Activated CD8-positive, alpha-beta memory T cell treated with anti-CD3 and anti-CD28 coated beads, Interleukin-2, amount 50 U/mL, for 24 hours (primary cell): ENCODE data around the gene CLK1.
"Not testable (repeated sequence)": the region's sequence is repeated elsewhere in the genome, so short reads cannot be mapped to it uniquely, and the experiment has no call there.

Experiments
- DNase-seq: peaks from one replicate; pipeline ENCODE4 v3.0.0-alpha.2; 2020; ENCODE audit errors: extremely low read depth

CLK1 gene

DNA sequence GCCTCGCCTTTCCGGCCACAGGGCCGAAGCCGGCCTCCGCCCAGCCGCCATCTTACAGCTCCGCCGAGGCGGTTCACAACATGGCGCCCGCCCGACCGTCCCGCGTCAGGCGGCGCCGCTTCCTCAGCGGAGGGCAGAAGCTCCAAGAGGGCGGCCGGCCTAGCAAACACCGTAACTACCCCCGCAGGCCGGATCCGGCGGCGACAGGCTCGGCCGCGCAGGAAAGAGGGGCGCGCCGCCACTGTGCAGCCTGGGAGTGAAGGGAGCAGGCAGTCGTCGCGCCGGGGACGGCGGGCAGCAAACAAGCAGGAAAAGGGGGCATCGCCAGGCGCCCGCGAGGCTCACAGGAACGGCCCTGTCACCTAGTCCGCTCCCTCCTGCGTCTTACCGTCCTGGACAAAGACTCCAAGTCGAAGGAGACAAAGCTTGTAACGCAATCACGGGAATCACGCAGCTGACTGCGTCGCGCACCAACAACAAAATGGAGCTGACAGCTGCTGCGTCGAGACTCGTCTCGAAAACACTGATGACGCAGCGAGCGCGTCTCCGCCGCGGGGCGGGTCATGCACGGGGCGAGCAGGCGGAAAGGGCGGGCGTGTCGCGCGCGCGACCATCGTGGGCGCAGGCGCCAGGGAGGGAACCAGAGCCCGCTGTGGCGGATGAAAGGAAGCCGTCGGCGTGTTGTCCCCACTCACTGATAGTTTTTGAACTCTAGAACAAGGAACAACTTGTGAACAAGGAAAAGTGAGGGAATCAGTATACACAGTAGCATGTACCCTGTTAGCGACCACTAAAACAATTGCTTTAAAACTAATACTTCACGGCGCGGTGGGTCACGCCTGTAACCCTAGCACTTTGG is at the start of gene CLK1:
CLK1 (minus strand) TSS at position 483 of the 859 bp plus-strand sequence. CDS start 2,796 bp downstream, outside the sequence.
- DNase-seq = peak; percentile 92

DNA sequence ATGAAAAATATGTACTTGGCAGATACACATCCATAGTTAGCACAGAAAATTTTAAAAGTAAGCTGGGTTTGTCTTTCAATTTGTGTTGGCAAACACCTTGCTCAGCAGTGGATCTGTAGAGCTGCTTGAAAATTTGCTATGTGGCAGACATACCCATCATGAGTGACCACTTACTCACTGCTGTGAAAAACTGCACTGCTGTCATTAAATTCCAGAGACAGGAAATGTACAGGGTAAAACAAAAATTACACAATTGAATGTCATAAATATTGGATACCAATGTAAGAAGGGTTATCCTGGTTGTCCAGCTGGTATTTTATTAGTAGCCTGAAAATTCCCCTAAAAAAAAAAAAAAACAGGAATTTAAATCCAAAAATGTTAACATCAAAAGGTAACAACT is 49.2 kb upstream of the CLK1 start:
- DNase-seq = no peak

- no peak for DNase-seq
Observed at GRCh38 chr2:200909958-200910357, 45.5 kb upstream of the CLK1 start.

GRCh38 chr2:200905618-200906296 is 41.3 kb upstream of the CLK1 start:
- no peak for DNase-seq

DNA sequence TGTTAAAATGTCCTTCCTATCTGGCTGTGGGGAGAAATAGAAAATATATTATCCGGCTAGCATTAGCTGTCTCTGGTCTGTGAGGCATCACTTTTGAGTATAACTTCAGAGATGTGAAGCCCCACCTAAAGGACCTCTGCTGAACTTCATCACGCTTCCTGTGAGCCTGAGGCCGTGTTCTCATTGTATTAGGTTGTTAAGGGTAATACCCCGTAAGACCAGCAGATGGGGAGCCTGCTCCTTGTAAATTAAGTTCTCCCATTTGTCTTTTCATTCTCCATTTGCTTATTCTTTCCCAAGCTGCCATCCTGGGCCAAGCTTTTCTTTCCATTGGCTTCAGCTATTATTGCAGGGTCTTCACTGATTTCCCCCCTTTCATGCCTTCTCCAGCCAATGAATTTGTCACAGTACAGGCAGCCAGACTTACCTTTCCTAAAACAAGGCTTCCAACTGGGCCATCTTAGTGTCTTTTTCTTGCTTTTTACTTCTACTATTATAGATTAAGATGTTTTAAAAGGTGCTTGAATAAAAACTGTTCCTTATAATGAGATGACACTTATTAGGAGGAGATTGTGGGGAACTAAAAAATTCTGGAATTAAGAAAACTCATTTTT is 37.1 kb upstream of the CLK1 start:
- peak; percentile 37 for DNase-seq

GRCh38 chr2:200899482-200899881 is 35.0 kb upstream of the CLK1 start:
- DNase-seq = no peak

- peak; percentile 96 for DNase-seq
Observed at GRCh38 chr2:200888704-200889625, 24.5 kb upstream of the CLK1 start, which contains the start of the genes NIF3L1 and PPIL3. Gene NIF3L1 (plus strand): TSS chr2:200889371. CDS start chr2:200891944, 2,573 bp downstream. Gene PPIL3 (minus strand): TSS chr2:200889077. CDS start chr2:200887615, 1,462 bp downstream.

DNA sequence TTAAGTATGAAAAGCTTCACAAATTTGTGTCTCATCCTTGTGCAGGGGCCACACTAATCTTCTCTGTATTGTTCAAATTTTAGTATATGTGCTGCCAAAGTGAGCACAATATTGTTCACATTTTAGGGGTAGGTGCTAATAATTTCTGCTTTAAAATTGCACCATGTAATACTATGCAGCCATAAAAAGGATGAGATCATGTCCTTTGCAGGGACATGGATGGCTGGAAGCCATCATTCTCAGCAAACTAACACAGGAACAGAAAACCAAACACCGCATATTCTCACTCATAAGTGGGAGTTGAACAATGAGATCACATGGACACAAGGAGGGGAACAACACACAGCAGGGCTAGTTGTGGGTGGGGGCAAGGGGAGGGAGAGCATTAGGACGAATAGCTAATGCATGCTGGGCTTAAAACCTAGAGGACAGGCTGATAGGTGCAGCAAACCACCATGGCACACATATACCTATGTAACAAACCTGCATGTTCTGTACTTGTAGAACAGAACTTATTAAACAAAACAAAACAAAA is 17.3 kb upstream of the CLK1 start:
- not testable (repeated sequence) for DNase-seq

DNA sequence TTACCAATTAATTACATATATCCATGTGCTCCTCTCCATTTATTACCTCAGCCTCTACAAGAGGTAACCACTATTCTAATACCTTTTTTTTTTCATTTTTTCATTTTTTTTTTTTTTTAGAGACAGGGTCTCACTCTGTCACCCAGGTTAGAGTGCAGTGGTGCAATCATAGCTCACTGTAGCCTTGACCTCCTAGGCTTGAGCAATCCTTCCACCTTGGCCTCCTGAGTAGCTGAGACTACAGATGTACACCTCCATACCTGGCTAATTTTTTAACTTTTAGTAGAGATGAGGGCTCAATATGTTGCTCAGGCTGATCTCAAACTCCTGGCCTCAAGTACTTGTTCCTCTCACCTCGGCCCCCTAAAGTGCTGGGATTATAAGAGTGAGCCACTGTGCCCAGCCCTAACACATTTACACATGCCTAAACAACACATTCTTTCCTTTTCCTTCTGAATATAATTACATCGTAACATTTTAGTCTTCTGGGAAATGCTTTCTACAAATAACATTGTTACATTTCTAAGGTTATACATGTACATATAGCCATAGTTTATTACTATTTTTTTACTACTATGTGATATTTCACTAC is 13.9 kb upstream of the CLK1 start:
- DNase-seq = no peak

GRCh38 chr2:200877443-200877842 is 13.0 kb upstream of the CLK1 start:
- no peak for DNase-seq

DNA sequence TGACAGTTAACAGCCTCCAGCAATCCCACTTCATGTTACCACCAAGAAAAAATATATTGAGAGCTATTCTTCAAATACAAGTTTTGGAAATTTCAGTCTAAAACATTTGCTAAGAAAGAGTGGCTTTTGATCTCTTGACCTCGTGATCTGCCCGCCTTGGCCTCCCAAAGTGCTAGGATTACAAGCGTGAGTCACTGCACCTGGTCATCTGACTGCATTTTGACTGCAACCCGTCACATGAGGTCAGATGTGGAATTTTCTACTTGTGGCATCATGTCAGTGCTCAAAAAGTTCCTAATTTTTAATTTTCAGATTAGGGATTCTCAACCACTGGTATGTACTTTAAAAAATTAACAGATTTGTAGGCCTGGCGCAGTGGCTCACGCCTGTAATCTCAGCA is 9.1 kb upstream of the CLK1 start:
- DNase-seq = no peak

GRCh38 chr2:200871151-200871550 is 6.7 kb upstream of the CLK1 start:
- no peak for DNase-seq

DNA sequence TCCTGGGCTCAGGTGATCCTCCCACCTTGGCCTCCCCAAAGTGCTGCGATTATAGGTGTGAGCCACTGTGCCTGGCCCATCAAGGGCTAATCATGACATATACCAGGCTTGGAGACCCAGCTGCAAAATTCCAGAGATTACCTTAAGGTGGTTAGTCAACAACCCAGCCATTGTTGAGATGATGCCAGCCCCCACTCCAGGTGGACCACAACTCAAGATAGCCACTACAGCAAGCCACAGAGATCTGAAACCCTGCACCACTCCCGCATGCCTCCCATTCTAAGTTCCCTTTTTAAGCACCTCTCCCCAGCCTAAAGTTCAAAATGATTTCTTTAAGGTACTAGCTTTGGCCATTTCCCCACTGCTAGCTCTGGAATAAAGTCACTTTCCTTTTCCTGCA is 4.6 kb upstream of the CLK1 start:
- no peak for DNase-seq

DNA sequence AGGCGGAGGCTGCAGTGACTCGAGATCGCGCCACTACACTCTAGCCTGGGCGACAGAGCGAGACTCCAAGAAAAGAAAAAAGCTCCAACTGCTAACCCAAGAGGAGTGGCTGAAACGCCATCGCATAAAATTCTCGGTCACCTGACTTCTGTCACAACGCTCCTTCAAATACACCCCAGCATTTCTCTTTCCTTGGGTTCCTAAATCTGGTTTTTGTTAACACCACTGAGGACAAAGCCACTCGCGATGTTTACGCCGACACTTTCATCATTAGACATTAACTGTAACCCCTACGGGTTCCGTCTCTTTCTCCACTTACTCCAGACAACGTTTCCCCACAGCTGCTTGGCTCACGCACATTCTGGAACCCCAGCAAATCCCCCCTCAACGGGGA is 679 bp downstream of the CLK1 start:
- DNase-seq = no peak

DNA sequence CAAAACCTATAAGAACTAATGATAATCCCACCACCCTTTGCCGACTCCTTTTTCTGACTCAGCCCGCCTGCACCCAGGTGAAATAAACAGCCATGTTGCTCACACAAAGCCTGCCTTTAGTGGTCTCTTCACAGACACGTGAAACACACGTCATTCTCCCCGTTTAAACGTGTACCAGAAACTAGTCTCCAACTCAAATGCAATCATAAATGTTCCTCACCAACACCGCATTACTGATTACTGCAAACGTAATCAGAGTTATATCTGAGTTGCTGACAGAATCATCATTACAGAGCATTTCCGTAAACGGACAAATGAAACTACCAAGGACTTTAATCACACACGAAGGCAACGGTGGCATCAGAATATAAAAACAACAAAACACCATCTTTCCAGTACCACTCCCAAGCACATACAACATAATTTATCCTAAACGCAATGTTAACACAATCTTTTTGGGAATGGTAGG is 1.9 kb downstream of the CLK1 start:
- DNase-seq = peak; percentile 51

DNA sequence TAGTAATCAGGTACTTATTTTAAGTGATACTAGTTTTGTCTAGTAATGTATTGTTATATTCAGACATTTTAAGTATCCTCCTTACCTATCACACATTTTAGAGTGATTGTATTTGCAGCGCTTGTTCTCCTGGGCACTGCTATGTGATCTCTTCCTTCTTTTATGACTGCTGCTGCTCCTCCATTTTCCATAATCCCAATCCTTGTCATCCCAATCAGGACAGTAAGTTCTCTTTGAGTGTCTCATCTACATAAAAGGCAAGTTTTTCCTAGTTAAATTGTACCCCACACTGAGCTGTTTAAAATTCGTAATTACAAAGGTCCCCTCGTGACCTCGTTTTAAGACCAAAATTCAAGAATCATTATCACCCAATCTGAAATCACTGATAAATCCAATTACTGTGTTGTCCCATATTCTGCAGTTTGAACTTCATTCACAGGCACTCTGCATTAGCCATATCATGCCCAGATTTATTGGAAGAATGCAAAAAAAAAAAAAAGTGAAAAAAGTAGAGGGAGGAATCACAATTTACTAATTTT is 2.8 kb downstream of the CLK1 start:
- DNase-seq = no peak

- no peak for DNase-seq
Observed at GRCh38 chr2:200860092-200860795, 4.2 kb downstream of the CLK1 start.

DNA sequence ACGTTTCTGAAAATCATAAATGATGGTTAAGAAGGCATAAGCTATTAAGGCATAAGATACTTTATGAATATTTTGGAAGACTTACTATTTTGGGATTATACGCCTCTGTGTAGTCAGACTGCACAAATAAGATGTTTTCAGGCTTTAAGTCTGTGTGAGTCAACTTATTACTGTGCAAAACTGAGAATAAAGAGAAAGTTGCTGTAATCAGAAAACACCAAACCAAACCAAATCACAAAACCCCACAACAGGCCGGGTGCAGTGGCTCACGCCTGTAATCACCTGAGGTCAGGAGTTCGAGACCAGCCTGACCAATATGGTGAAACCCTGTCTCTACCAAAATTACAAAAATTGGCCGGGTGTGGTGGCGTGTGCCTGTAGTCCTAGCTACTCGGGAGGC is 7.7 kb downstream of the CLK1 start:
- DNase-seq = no peak

DNA sequence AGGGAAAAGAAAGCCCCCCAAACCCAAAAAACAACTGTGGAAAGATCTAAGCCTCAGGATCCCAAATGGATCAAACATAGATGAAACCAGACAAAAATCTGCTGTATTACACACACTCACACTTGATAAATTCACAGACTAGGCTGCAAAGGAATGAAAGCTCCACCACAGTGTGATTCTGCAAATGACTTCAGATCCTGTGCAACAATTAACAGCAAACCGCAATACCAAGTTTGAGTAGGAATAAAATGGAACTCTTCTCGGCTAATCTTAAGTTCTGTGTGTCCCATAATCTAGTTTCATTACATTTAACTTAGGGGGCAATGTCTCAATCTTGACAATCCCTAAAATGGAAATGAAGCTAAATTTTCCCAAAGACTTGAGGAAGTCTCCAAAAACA is 11.9 kb downstream of the CLK1 start:
- DNase-seq = no peak
